HCT116 (cell line): Measurements from ENCODE around the gene F2RL2. TPM values are rescaled to one million over a fixed set of nuclear protein-coding genes. Genes with fewer than 3 reads are reported as not detected.

Source experiments
- ATAC-seq: fragments of 200-7000 bp; cut with Tn5 transposase; 2 replicates; pipeline ENCODE4 v1.9.1; 2020; ENCODE audit warnings: mild to moderate bottlenecking, moderate library complexity
- BruUV-seq: library from RNA; stranded (reverse); fragments of 400-500 nt; replicated peaks from 2 replicates; lab custom pipeline; 2021; lab: Mats Ljungman, UMichigan
- CTCF ChIA-PET: fragments of 300-600 bp; sonication (Branson Sonifier 250); formaldehyde crosslinking; loops from one replicate; lab custom pipeline; 2021; ENCODE audit warnings: antibody characterized with exemption; lab: Charles Lee
- POLR2A ChIA-PET: fragments of 300-600, 350-600 bp; sonication (Branson Sonifier 250); formaldehyde crosslinking; loops from one replicate; lab custom pipeline; 2021; ENCODE audit warnings: antibody characterized with exemption; lab: Charles Lee
- RAD21 ChIA-PET, 2 experiments: fragments of 300-600 bp; sonication (Branson Sonifier 250); formaldehyde crosslinking; loops; one replicate each; lab custom pipeline; 2023; ENCODE audit warnings: low total read pairs in 2 of 2; ENCODE audit not compliant: uncharacterized antibody in 2 of 2, unreplicated experiment in 2 of 2, low non-redundant PET in 1 of 2; lab: Charles Lee
- DNase-seq: peaks from one replicate; pipeline ENCODE4 v3.0.0-alpha.2; 2010; ENCODE audit warnings: low read depth, low spot score
- H2AFZ ChIP-seq: fragments of 200-600 bp; shearing (Covaris generic), sonication (generic); 2 replicates; pipeline ENCODE4 v1.6.1; 2017; ENCODE audit warnings: low read depth, mixed run types, mixed read lengths, antibody characterized with exemption, low read length; ENCODE audit not compliant: poor library complexity, severe bottlenecking
- H3K27ac ChIP-seq: 2 replicates; pipeline ENCODE4 v1.5.1; 2012; ENCODE audit warnings: low read depth, low read length
- H3K27me3 ChIP-seq: fragments of 200-600 bp; sonication (generic); 2 replicates; pipeline ENCODE4 v1.6.1; 2016; ENCODE audit warnings: mixed run types, low read length, mixed read lengths; ENCODE audit not compliant: insufficient read depth
- H3K36me3 ChIP-seq, 2 experiments: fragments of 200-500 bp in 1 of 2; fragments of 200-600 bp in 1 of 2; sonication (Bioruptor generic) in 1 of 2; sonication (generic) in 1 of 2; 2 replicates each; pipeline versions ENCODE4 v1.5.1 to v1.6.1; 2014 to 2016; ENCODE audit warnings: low read length in 2 of 2, inconsistent platforms in 1 of 2, mixed read lengths in 1 of 2, mixed run types in 1 of 2; ENCODE audit not compliant: insufficient read depth in 2 of 2, control insufficient read depth in 1 of 2
- H3K4me1 ChIP-seq, 2 experiments: fragments of 200-600 bp in 1 of 2; sonication (generic) in 1 of 2; 2 replicates each; pipeline versions ENCODE4 v1.5.1 to v1.6.1; 2012 to 2017; ENCODE audit warnings: low read length in 2 of 2, inconsistent platforms in 1 of 2, mild to moderate bottlenecking in 1 of 2, mixed read lengths in 1 of 2, mixed run types in 1 of 2, moderate library complexity in 1 of 2; ENCODE audit not compliant: insufficient read depth in 2 of 2, control insufficient read depth in 1 of 2
- H3K4me2 ChIP-seq: fragments of 200-600 bp; sonication (generic); 2 replicates; pipeline ENCODE4 v1.6.1; 2017; ENCODE audit warnings: mixed run types, low read length, mixed read lengths
- H3K4me3 ChIP-seq, 2 experiments: fragments of 200-600 bp in 1 of 2; sonication (generic) in 1 of 2; replicated peaks in 1 of 2; 2 replicates each; pipeline ENCODE4 v1.5.1; 2011 to 2016; ENCODE audit warnings: low read length in 2 of 2, control low read depth in 1 of 2, low read depth in 1 of 2, mild to moderate bottlenecking in 1 of 2, mixed read lengths in 1 of 2, mixed run types in 1 of 2
- H3K79me2 ChIP-seq: fragments of 200-600 bp; sonication (generic); 2 replicates; pipeline ENCODE4 v1.6.1; 2017; ENCODE audit warnings: mild to moderate bottlenecking, mixed run types, low read length, moderate library complexity, mixed read lengths; ENCODE audit not compliant: insufficient read depth
- H3K9ac ChIP-seq: fragments of 200-600 bp; sonication (generic); 2 replicates; pipeline ENCODE4 v1.6.1; 2016; ENCODE audit warnings: low read length, mixed read lengths
- H3K9me2 ChIP-seq: fragments of 200-600 bp; sonication (generic), shearing (Covaris generic); 2 replicates; pipeline ENCODE4 v1.6.1; 2017; ENCODE audit warnings: mixed run types, mild to moderate bottlenecking, moderate library complexity; ENCODE audit not compliant: insufficient read depth
- H3K9me3 ChIP-seq, 2 experiments: fragments of 200-500 bp in 1 of 2; fragments of 200-600 bp in 1 of 2; sonication (Bioruptor generic) in 1 of 2; sonication (generic) in 1 of 2; 2 replicates each; pipeline ENCODE4 v1.6.1; 2014 to 2017; ENCODE audit warnings: low read length in 2 of 2, mixed read lengths in 2 of 2, inconsistent platforms in 1 of 2, low read depth in 1 of 2, mild to moderate bottlenecking in 1 of 2, mixed run types in 1 of 2, moderate library complexity in 1 of 2; ENCODE audit not compliant: control insufficient read depth in 1 of 2, insufficient read depth in 1 of 2
- H4K20me1 ChIP-seq: fragments of 200-600 bp; sonication (generic), shearing (Covaris generic); 2 replicates; pipeline ENCODE4 v1.6.1; 2017; ENCODE audit warnings: mixed run types, mild to moderate bottlenecking, moderate library complexity; ENCODE audit not compliant: insufficient read depth
- CBX3 ChIP-seq: IDR thresholded peaks from 2 replicates; pipeline ENCODE4 v1.6.1; 2012; ENCODE audit warnings: low read depth
- ELF1 ChIP-seq: IDR thresholded peaks from 2 replicates; pipeline ENCODE4 v1.6.1; 2012; ENCODE audit warnings: low read depth, borderline replicate concordance
- EZH2phosphoT487 ChIP-seq: fragments of 200-600 bp; IDR thresholded peaks from 2 replicates; pipeline ENCODE4 v1.6.1; 2018; ENCODE audit warnings: antibody characterized with exemption, borderline replicate concordance
- POLR2A ChIP-seq: IDR thresholded peaks from 2 replicates; pipeline ENCODE4 v1.7.0; 2011; ENCODE audit warnings: borderline replicate concordance; ENCODE audit not compliant: insufficient read depth, insufficient read length; ENCODE audit errors: extremely low read depth
- SRF ChIP-seq: IDR thresholded peaks from 2 replicates; pipeline ENCODE4 v1.6.1; 2012; ENCODE audit warnings: low read depth
- TCF7L2 ChIP-seq: IDR thresholded peaks from 2 replicates; pipeline ENCODE4 v1.7.0; 2011; ENCODE audit warnings: borderline replicate concordance, inconsistent platforms; ENCODE audit not compliant: insufficient read depth, insufficient read length; ENCODE audit errors: extremely low read depth
- YY1 ChIP-seq: IDR thresholded peaks from 2 replicates; pipeline ENCODE4 v1.6.1; 2011; ENCODE audit warnings: low read length, low read depth, moderate library complexity, mild to moderate bottlenecking; ENCODE audit not compliant: insufficient replicate concordance; ENCODE audit errors: extremely low read depth
- ZFX ChIP-seq: fragments of 450-650 bp; IDR thresholded peaks from 2 replicates; pipeline ENCODE4 v1.6.1; 2017
- ZNF274 ChIP-seq: fragments of 200-500 bp; sonication (Bioruptor generic); IDR thresholded peaks from 2 replicates; pipeline ENCODE4 v1.6.1; 2014; ENCODE audit warnings: mild to moderate bottlenecking, low read depth, low read length, inconsistent platforms
- intact Hi-C: fragments of 100-400 bp; cut with micrococcal nuclease; formaldehyde crosslinking; loops from 2 replicates; pipeline ENCODE4 v1.10.0; 2022
- total RNA-seq: library from RNA; stranded (reverse); gene quantifications from one replicate; pipeline ENCODE4 v1.2.1, GENCODE V29; 2021; ENCODE audit not compliant: unreplicated experiment
- TF ChIP-seq, protein P1 (sequence below): IDR thresholded peaks from 2 replicates; pipeline ENCODE4 v1.6.1; 2012
- TF ChIP-seq, protein P2 (sequence below): IDR thresholded peaks from 2 replicates; pipeline ENCODE4 v1.6.1; 2012; ENCODE audit warnings: low read depth
- TF ChIP-seq, protein P3 (sequence below): IDR thresholded peaks from 2 replicates; pipeline ENCODE4 v1.6.1; 2011; ENCODE audit warnings: mild to moderate bottlenecking, low read length, moderate library complexity; ENCODE audit not compliant: insufficient replicate concordance; ENCODE audit errors: extremely low read depth

The F2RL2 gene
- total RNA-seq, 1 experiment from 2014 or later: 0.07 TPM

DNA sequence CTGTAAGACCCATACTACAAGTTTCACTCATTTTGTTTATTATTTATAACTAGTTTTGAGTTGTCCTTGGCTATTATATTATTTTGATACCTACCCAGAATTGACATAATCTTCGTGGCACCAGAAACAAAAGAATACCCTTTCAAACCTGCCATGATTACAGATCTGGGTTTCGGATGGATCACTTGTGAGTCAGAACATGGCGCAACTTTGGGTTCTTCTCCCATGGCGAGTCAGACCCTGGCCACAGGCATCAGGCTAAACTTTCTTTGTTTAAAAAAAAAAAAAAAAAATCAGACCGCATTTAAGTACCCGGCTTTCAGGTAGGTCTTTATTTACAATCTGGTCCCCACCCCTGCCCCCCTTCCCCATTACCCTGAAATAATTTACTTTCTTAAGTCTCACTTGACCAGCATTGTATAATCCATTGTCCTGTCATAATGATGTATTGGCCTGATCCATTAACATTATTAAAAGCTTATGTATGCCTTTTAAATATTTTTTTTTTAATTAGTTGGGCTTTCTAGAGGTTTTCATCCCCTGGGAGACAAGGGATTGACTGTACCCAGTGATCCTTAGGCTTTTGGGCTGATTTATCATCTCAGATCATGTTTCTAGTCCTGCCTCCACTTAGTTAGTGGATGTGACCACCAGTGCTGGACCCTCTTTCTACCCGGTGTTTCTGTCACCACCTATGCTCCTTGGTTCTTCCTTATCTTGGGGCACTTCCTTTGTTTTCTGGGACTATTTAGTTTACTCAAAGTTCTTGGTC lies 43.9 kb downstream of the F2RL2 start:
- no peaks in the 10 kb centered on the region for H3K9me3 ChIP-seq
- no peak overlapping the region for H2AFZ ChIP-seq
- no peak overlapping the region for H3K9ac ChIP-seq
- ChIA-PET CTCF (no interaction called here), POLR2A (no interaction called here), RAD21 (no interaction called here)
- H3K27me3 ChIP-seq: no peaks in the 10 kb centered on the region
- intact Hi-C loops: no loop called here
- H3K27ac ChIP-seq: no peak overlapping the region
- H3K79me2 ChIP-seq: no peaks in the 10 kb centered on the region
- no peaks in the 10 kb centered on the region for H4K20me1 ChIP-seq
- H3K36me3 ChIP-seq: no peaks in the 10 kb centered on the region
- DNase-seq (no peak), ATAC-seq (no peak)
- BruUV-seq: no TSS peak
- no peaks in the 10 kb centered on the region for H3K9me2 ChIP-seq
- H3K4me1 ChIP-seq: no peaks in the 10 kb centered on the region
- no peak for TF ChIP-seq SRF
- TF ChIP-seq CBX3: no peak
- no peak for TF ChIP-seq ZNF274
- no peak for TF ChIP-seq TCF7L2
- TF ChIP-seq ELF1: no peak
- no peak for TF ChIP-seq ZFX
- no peak for TF ChIP-seq YY1
- no peak for TF ChIP-seq EZH2phosphoT487
- TF ChIP-seq POLR2A: no peak
- TF ChIP-seq, protein P1, sequence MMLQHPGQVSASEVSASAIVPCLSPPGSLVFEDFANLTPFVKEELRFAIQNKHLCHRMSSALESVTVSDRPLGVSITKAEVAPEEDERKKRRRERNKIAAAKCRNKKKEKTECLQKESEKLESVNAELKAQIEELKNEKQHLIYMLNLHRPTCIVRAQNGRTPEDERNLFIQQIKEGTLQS: no peak
- TF ChIP-seq, protein P2, sequence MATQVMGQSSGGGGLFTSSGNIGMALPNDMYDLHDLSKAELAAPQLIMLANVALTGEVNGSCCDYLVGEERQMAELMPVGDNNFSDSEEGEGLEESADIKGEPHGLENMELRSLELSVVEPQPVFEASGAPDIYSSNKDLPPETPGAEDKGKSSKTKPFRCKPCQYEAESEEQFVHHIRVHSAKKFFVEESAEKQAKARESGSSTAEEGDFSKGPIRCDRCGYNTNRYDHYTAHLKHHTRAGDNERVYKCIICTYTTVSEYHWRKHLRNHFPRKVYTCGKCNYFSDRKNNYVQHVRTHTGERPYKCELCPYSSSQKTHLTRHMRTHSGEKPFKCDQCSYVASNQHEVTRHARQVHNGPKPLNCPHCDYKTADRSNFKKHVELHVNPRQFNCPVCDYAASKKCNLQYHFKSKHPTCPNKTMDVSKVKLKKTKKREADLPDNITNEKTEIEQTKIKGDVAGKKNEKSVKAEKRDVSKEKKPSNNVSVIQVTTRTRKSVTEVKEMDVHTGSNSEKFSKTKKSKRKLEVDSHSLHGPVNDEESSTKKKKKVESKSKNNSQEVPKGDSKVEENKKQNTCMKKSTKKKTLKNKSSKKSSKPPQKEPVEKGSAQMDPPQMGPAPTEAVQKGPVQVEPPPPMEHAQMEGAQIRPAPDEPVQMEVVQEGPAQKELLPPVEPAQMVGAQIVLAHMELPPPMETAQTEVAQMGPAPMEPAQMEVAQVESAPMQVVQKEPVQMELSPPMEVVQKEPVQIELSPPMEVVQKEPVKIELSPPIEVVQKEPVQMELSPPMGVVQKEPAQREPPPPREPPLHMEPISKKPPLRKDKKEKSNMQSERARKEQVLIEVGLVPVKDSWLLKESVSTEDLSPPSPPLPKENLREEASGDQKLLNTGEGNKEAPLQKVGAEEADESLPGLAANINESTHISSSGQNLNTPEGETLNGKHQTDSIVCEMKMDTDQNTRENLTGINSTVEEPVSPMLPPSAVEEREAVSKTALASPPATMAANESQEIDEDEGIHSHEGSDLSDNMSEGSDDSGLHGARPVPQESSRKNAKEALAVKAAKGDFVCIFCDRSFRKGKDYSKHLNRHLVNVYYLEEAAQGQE: no peak
- TF ChIP-seq, protein P3, sequence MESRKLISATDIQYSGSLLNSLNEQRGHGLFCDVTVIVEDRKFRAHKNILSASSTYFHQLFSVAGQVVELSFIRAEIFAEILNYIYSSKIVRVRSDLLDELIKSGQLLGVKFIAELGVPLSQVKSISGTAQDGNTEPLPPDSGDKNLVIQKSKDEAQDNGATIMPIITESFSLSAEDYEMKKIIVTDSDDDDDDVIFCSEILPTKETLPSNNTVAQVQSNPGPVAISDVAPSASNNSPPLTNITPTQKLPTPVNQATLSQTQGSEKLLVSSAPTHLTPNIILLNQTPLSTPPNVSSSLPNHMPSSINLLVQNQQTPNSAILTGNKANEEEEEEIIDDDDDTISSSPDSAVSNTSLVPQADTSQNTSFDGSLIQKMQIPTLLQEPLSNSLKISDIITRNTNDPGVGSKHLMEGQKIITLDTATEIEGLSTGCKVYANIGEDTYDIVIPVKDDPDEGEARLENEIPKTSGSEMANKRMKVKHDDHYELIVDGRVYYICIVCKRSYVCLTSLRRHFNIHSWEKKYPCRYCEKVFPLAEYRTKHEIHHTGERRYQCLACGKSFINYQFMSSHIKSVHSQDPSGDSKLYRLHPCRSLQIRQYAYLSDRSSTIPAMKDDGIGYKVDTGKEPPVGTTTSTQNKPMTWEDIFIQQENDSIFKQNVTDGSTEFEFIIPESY: no peak
- TF ChIP-seq, all 23 proteins: peak for 0
- no peak overlapping the region for H3K4me2 ChIP-seq
- no peak overlapping the region for H3K4me3 ChIP-seq
